HUES64 (cell line): ENCODE measurements around the gene SPEG.

Experiments used
- H3K27ac ChIP-seq: 2 replicates; pipeline ENCODE4 v1.7.0; 2013; ENCODE audit warnings: low read depth, low read length, inconsistent platforms
- H3K27me3 ChIP-seq: 2 replicates; pipeline ENCODE4 v1.6.1; 2013; ENCODE audit warnings: mild to moderate bottlenecking, low read length; ENCODE audit not compliant: insufficient read depth
- H3K36me3 ChIP-seq: 2 replicates; pipeline ENCODE4 v1.6.1; 2013; ENCODE audit warnings: mild to moderate bottlenecking, low read length; ENCODE audit not compliant: insufficient read depth
- H3K4me1 ChIP-seq: 2 replicates; pipeline ENCODE4 v1.6.1; 2013; ENCODE audit warnings: mild to moderate bottlenecking, low read length, moderate library complexity; ENCODE audit not compliant: insufficient read depth
- H3K4me3 ChIP-seq: 2 replicates; pipeline ENCODE4 v1.5.1; 2013; ENCODE audit warnings: mild to moderate bottlenecking, low read length, moderate library complexity
- H3K9ac ChIP-seq: 2 replicates; pipeline ENCODE4 v1.6.1; 2013; ENCODE audit warnings: mild to moderate bottlenecking, low read depth, low read length
- H3K9me3 ChIP-seq: 2 replicates; pipeline ENCODE4 v1.6.1; 2013; ENCODE audit warnings: low read depth, low read length; ENCODE audit not compliant: insufficient read depth
- WGBS: fragments of 150-250, 120-280 bp; methylation state at CpG from one replicate; pipeline ENCODE4 v1.1.7; 2013; ENCODE audit warnings: missing lambda C conversion rate; 5-methylcytosine and 5-hydroxymethylcytosine counted together

Gene SPEG

GRCh38 chr2:219543596-219544358 is 109.1 kb downstream of the SPEG start, which contains the start of the genes CHPF and TMEM198:
Gene CHPF (minus strand): TSS chr2:219543809. CDS start chr2:219543538, 271 bp downstream.
Gene TMEM198 (plus strand): TSS chr2:219544028. CDS start chr2:219544728, 700 bp downstream.
- Histone ChIP-seq H3K9me3 (no peaks in the 10 kb centered on the region), H3K9ac (peak within 1 kb of the TSS; percentile 71), H3K27me3 (peaks cover 27% of the 10 kb centered on the region), H3K27ac (peak within 1 kb of the TSS; percentile 70; the same call in 1 of the 2 replicates), H3K4me3 (peak within 1 kb of the TSS; percentile 89), H3K36me3 (peaks cover 21% of the 10 kb centered on the region), H3K4me1 (peaks cover 2% of the 10 kb centered on the region; the same call in 1 of the 2 replicates)
- under 1% methylated on average over 75 of the region's 75 CpGs for WGBS

GRCh38 chr2:219544567-219544966 is 109.9 kb downstream of the SPEG start:
- Histone ChIP-seq H3K9ac (peak overlapping the region; percentile 66; the same call in 1 of the 2 replicates), H3K27ac (no peak overlapping the region), H3K27me3 (peaks cover 27% of the 10 kb centered on the region), H3K4me3 (peak overlapping the region; percentile 89), H3K9me3 (no peaks in the 10 kb centered on the region), H3K4me1 (no peaks in the 10 kb centered on the region; the same call in 1 of the 2 replicates), H3K36me3 (peaks cover 19% of the 10 kb centered on the region)
- WGBS = 61% methylated on average over 9 of the region's 9 CpGs

GRCh38 chr2:219545295-219545942 is 110.8 kb downstream of the SPEG start:
- Histone ChIP-seq H3K36me3 (peaks cover 11% of the 10 kb centered on the region), H3K9ac (no peak overlapping the region), H3K9me3 (no peaks in the 10 kb centered on the region), H3K4me1 (no peaks in the 10 kb centered on the region; the same call in 1 of the 2 replicates), H3K27me3 (peaks cover 27% of the 10 kb centered on the region), H3K27ac (no peak overlapping the region), H3K4me3 (no peak overlapping the region)
- WGBS = 95% methylated on average over 3 of the region's 3 CpGs

- H3K27me3 ChIP-seq = peaks cover 32% of the 10 kb centered on the region
- no peak overlapping the region for H3K9ac ChIP-seq
- H3K27ac ChIP-seq = no peak overlapping the region
- H3K4me3 ChIP-seq = no peak overlapping the region
- H3K4me1 ChIP-seq = peaks cover under 1% of the 10 kb centered on the region; the same call in 1 of the 2 replicates
- 69% methylated on average over 4 of the region's 4 CpGs for WGBS
- peaks cover 5% of the 10 kb centered on the region for H3K36me3 ChIP-seq
- no peaks in the 10 kb centered on the region for H3K9me3 ChIP-seq
These were observed 111.3 kb downstream of the SPEG start for GRCh38 chr2:219545943-219546352.

- Histone ChIP-seq H3K36me3 (no peaks in the 10 kb centered on the region), H3K27me3 (peaks cover 35% of the 10 kb centered on the region), H3K9ac (no peak overlapping the region), H3K4me3 (no peak overlapping the region), H3K4me1 (peaks cover 3% of the 10 kb centered on the region; the same call in 1 of the 2 replicates), H3K27ac (no peak overlapping the region), H3K9me3 (no peaks in the 10 kb centered on the region)
- WGBS = 96% methylated on average over 26 of the region's 26 CpGs
These were observed 113.0 kb downstream of the SPEG start for GRCh38 chr2:219547621-219548020.
